ENCODE measurements around the gene FOCAD.
A peak's percentile ranks its signal among the peaks of the same experiment; 100 is the strongest.
"Not testable (repeated sequence)": the region's sequence is repeated elsewhere in the genome, so short reads cannot be mapped to it uniquely, and the experiment has no call there.

The FOCAD gene

GRCh38 chr9:20684035-20684874, at the start of gene FOCAD:
TSS of gene FOCAD (plus strand) at chr9:20684259. CDS start at chr9:20715354, 31,095 bp downstream.
- DNase-seq = peak; percentile 57

- DNase-seq = no peak
Observed at GRCh38 chr9:20634895-20635294, 49.2 kb upstream of the FOCAD start.

GRCh38 chr9:20636888-20637440, 47.1 kb upstream of the FOCAD start:
- DNase-seq = no peak

GRCh38 chr9:20640331-20641187, 43.5 kb upstream of the FOCAD start:
- DNase-seq = no peak

- no peak for DNase-seq
Observed at GRCh38 chr9:20642045-20642444, 42.0 kb upstream of the FOCAD start.

GRCh38 chr9:20643660-20644059, 40.4 kb upstream of the FOCAD start:
- no peak for DNase-seq

- DNase-seq = no peak
Observed at GRCh38 chr9:20646656-20647055, 37.4 kb upstream of the FOCAD start.

- DNase-seq = no peak
Observed at GRCh38 chr9:20649381-20649780, 34.7 kb upstream of the FOCAD start.

GRCh38 chr9:20650313-20650712, 33.7 kb upstream of the FOCAD start:
- DNase-seq = no peak

- DNase-seq = no peak
Observed at GRCh38 chr9:20650750-20651299, 33.2 kb upstream of the FOCAD start.

- no peak for DNase-seq
Observed at GRCh38 chr9:20651939-20652338, 32.1 kb upstream of the FOCAD start.

- not testable (repeated sequence) for DNase-seq
Observed at GRCh38 chr9:20658246-20658667, 25.8 kb upstream of the FOCAD start.

- DNase-seq = no peak
Observed at GRCh38 chr9:20658677-20659473, 25.2 kb upstream of the FOCAD start.

- DNase-seq = no peak
Observed at GRCh38 chr9:20659474-20659967, 24.5 kb upstream of the FOCAD start.

- no peak for DNase-seq
Observed at GRCh38 chr9:20662156-20662555, 21.9 kb upstream of the FOCAD start.

GRCh38 chr9:20663133-20663532, 20.9 kb upstream of the FOCAD start:
- DNase-seq = no peak

- DNase-seq = no peak
Observed at GRCh38 chr9:20664501-20664900, 19.6 kb upstream of the FOCAD start.

- DNase-seq = no peak
Observed at GRCh38 chr9:20670395-20670794, 13.7 kb upstream of the FOCAD start.

GRCh38 chr9:20671635-20672034, 12.4 kb upstream of the FOCAD start:
- no peak for DNase-seq

GRCh38 chr9:20673537-20673936, 10.5 kb upstream of the FOCAD start:
- DNase-seq = not testable (repeated sequence)

- no peak for DNase-seq
Observed at GRCh38 chr9:20681467-20681866, 2.6 kb upstream of the FOCAD start.

GRCh38 chr9:20683351-20684034, 566 bp upstream of the FOCAD start:
- no peak for DNase-seq
